H1 (cell line): ENCODE measurements around the gene KATNAL2. TPM values are rescaled to one million over a fixed set of nuclear protein-coding genes. Genes with fewer than 3 reads are reported as not detected.

Experiments
- CTCF ChIA-PET: fragments of 300-600 bp; sonication (Branson Sonifier 250); formaldehyde crosslinking; loops from one replicate; lab custom pipeline; 2021; ENCODE audit not compliant: partially characterized antibody; lab: Charles Lee
- POLR2A ChIA-PET: fragments of 300-600 bp; sonication (Branson Sonifier 250); formaldehyde crosslinking; loops from one replicate; lab custom pipeline; 2021; ENCODE audit warnings: inconsistent platforms; ENCODE audit not compliant: partially characterized antibody; lab: Charles Lee
- DNase-seq, 2 experiments: peaks; one replicate each; pipeline versions ENCODE4 v3.0.0 to v3.0.0-alpha.2; 2010 to 2022; ENCODE audit warnings: low spot score in 2 of 2, low read depth in 1 of 2, mixed read lengths in 1 of 2
- FAIRE-seq: peaks from 2 replicates; lab custom pipeline; 2011; peaks lifted over from hg19 to GRCh38; lab: Jason Lieb, UNC
- H2AFZ ChIP-seq: 2 replicates; pipeline ENCODE4 v1.8.1; 2012; ENCODE audit warnings: low read length, inconsistent platforms
- H2AK5ac ChIP-seq: 2 replicates; pipeline ENCODE4 v1.6.1; 2013; ENCODE audit warnings: low read depth, low read length
- H2BK120ac ChIP-seq: replicated peaks from 2 replicates; pipeline ENCODE3; 2013; ENCODE audit warnings: low read depth, low read length, inconsistent platforms
- H2BK12ac ChIP-seq: 2 replicates; pipeline ENCODE4 v1.6.1; 2013; ENCODE audit warnings: low read depth, low read length
- H2BK15ac ChIP-seq: 2 replicates; pipeline ENCODE4 v1.6.1; 2013; ENCODE audit warnings: low read length
- H2BK20ac ChIP-seq: 2 replicates; pipeline ENCODE4 v1.6.1; 2013; ENCODE audit warnings: low read length
- H2BK5ac ChIP-seq: 2 replicates; pipeline ENCODE4 v1.6.1; 2013; ENCODE audit warnings: low read depth, low read length
- H3K14ac ChIP-seq: 2 replicates; pipeline ENCODE4 v1.6.1; 2013; ENCODE audit warnings: inconsistent platforms; ENCODE audit not compliant: insufficient read length
- H3K18ac ChIP-seq: 2 replicates; pipeline ENCODE4 v1.6.1; 2013; ENCODE audit warnings: low read length; ENCODE audit errors: extremely low read depth
- H3K23ac ChIP-seq: 2 replicates; pipeline ENCODE4 v1.6.1; 2013; ENCODE audit warnings: inconsistent platforms; ENCODE audit not compliant: insufficient read length
- H3K23me2 ChIP-seq: 2 replicates; pipeline ENCODE4 v1.6.1; 2013; ENCODE audit warnings: low read depth, low read length
- H3K27ac ChIP-seq: 2 replicates; pipeline ENCODE4 v1.6.1; 2011; ENCODE audit warnings: low read depth, low read length, inconsistent platforms
- H3K27me3 ChIP-seq, 4 experiments: replicated peaks in 1 of 4; 1 replicate in 1 of 4; 2 replicates in 3 of 4; pipeline versions ENCODE4 v1.6.1 to v1.8.1; 2011 to 2013; ENCODE audit warnings: low read length in 3 of 4, mild to moderate bottlenecking in 3 of 4, inconsistent platforms in 2 of 4, mixed read lengths in 2 of 4, moderate library complexity in 1 of 4; ENCODE audit not compliant: control insufficient read depth in 3 of 4, insufficient read depth in 3 of 4; ENCODE audit errors: extremely low read depth in 1 of 4
- H3K36me3 ChIP-seq, 4 experiments: 2 replicates each; pipeline versions ENCODE4 v1.6.1 to v1.8.1; 2011 to 2013; ENCODE audit warnings: mild to moderate bottlenecking in 4 of 4, low read length in 3 of 4, moderate library complexity in 2 of 4, control low read depth in 1 of 4, inconsistent platforms in 1 of 4; ENCODE audit not compliant: insufficient read depth in 4 of 4, control insufficient read depth in 2 of 4
- H3K4ac ChIP-seq: replicated peaks from 2 replicates; pipeline ENCODE3; 2013; ENCODE audit warnings: low read length, low read depth, mixed read lengths, inconsistent platforms; ENCODE audit not compliant: insufficient read length
- H3K4me1 ChIP-seq, 4 experiments: replicated peaks in 1 of 4; 1 replicate in 1 of 4; 2 replicates in 3 of 4; pipeline versions ENCODE4 v1.6.1 to v1.8.1; 2011 to 2013; ENCODE audit warnings: low read length in 3 of 4, inconsistent platforms in 2 of 4, mixed read lengths in 1 of 4; ENCODE audit not compliant: insufficient read depth in 4 of 4, control insufficient read depth in 3 of 4
- H3K4me2 ChIP-seq, 2 experiments: 2 replicates each; pipeline versions ENCODE4 v1.6.1 to v1.8.1; 2011 to 2013; ENCODE audit warnings: low read depth in 2 of 2, low read length in 2 of 2, control low read depth in 1 of 2, inconsistent platforms in 1 of 2, mild to moderate bottlenecking in 1 of 2; ENCODE audit not compliant: insufficient read depth in 1 of 2
- H3K4me3 ChIP-seq, 4 experiments: fragments of 200-600, 300-600 bp in 1 of 4; sonication (generic), shearing (Covaris generic), sonication (Bioruptor Twin) in 1 of 4; 2 replicates each; pipeline versions ENCODE4 v1.5.1 to v1.8.1; 2011 to 2016; ENCODE audit warnings: low read length in 4 of 4, low read depth in 3 of 4, control low read depth in 2 of 4, inconsistent platforms in 2 of 4, mild to moderate bottlenecking in 2 of 4, mixed read lengths in 1 of 4, moderate library complexity in 1 of 4; ENCODE audit not compliant: insufficient read depth in 2 of 4; ENCODE audit errors: extremely low read depth in 1 of 4
- H3K56ac ChIP-seq: replicated peaks from 2 replicates; pipeline ENCODE3; 2013; ENCODE audit warnings: low read depth, mild to moderate bottlenecking, mixed read lengths, low read length, inconsistent platforms; ENCODE audit not compliant: insufficient read length
- H3K79me1 ChIP-seq: 2 replicates; pipeline ENCODE4 v1.6.1; 2013; ENCODE audit warnings: low read depth, low read length, control low read depth
- H3K79me2 ChIP-seq, 2 experiments: 2 replicates each; pipeline versions ENCODE4 v1.6.1 to v1.8.1; 2012 to 2013; ENCODE audit warnings: low read length in 2 of 2, mild to moderate bottlenecking in 2 of 2, inconsistent platforms in 1 of 2; ENCODE audit not compliant: insufficient read depth in 2 of 2, control insufficient read depth in 1 of 2
- H3K9ac ChIP-seq, 4 experiments: replicated peaks in 1 of 4; 1 replicate in 1 of 4; 2 replicates in 3 of 4; pipeline versions ENCODE4 v1.6.1 to v1.8.1; 2011 to 2013; ENCODE audit warnings: low read depth in 3 of 4, low read length in 3 of 4, control low read depth in 2 of 4, mild to moderate bottlenecking in 2 of 4, moderate library complexity in 2 of 4, inconsistent platforms in 1 of 4; ENCODE audit errors: extremely low read depth in 1 of 4
- H3K9me3 ChIP-seq, 2 experiments: 2 replicates each; pipeline versions ENCODE4 v1.6.1 to v1.8.1; 2012 to 2013; ENCODE audit warnings: mild to moderate bottlenecking in 2 of 2, moderate library complexity in 2 of 2, control low read depth in 1 of 2, inconsistent platforms in 1 of 2, low read depth in 1 of 2, low read length in 1 of 2, mixed read lengths in 1 of 2; ENCODE audit not compliant: insufficient read depth in 2 of 2
- H4K20me1 ChIP-seq, 2 experiments: replicated peaks in 1 of 2; 2 replicates each; pipeline versions ENCODE3 to v1.8.1; 2011 to 2013; ENCODE audit warnings: inconsistent platforms in 2 of 2, low read length in 2 of 2, mild to moderate bottlenecking in 1 of 2; ENCODE audit not compliant: insufficient read depth in 2 of 2, control insufficient read depth in 1 of 2
- H4K5ac ChIP-seq: 2 replicates; pipeline ENCODE4 v1.6.1; 2013; ENCODE audit warnings: low read length, low read depth, mixed read lengths, inconsistent platforms; ENCODE audit not compliant: insufficient read length
- H4K8ac ChIP-seq: 2 replicates; pipeline ENCODE4 v1.8.0; 2013; ENCODE audit warnings: mild to moderate bottlenecking, moderate library complexity, low read length, inconsistent platforms; ENCODE audit not compliant: insufficient read depth; ENCODE audit errors: extremely low read depth
- H4K91ac ChIP-seq: replicated peaks from 2 replicates; pipeline ENCODE3; 2013; ENCODE audit warnings: low read length, mixed read lengths, inconsistent platforms; ENCODE audit not compliant: insufficient read length
- HDAC6 ChIP-seq: IDR thresholded peaks from one replicate; pipeline ENCODE4 v1.7.1; 2012; ENCODE audit warnings: low read depth, mild to moderate bottlenecking, inconsistent platforms, low read length, moderate library complexity
- POLR2A ChIP-seq, 2 experiments: IDR thresholded peaks; 1 replicate in 1 of 2; 2 replicates in 1 of 2; pipeline ENCODE4 v1.6.1; 2011; ENCODE audit warnings: low read depth in 2 of 2, low read length in 2 of 2, mild to moderate bottlenecking in 2 of 2; ENCODE audit errors: control extremely low read depth in 1 of 2
- SAP30 ChIP-seq: fragments of 300-600 bp; sonication (generic); IDR thresholded peaks from 2 replicates; pipeline ENCODE4 v1.7.1; 2012; ENCODE audit warnings: low read length, moderate library complexity, mild to moderate bottlenecking, inconsistent platforms; ENCODE audit not compliant: insufficient read depth, insufficient replicate concordance
- TAF1 ChIP-seq: IDR thresholded peaks from 2 replicates; pipeline ENCODE4 v1.6.1; 2011; ENCODE audit warnings: mild to moderate bottlenecking, low read depth, low read length
- WGBS, 2 experiments: shearing (Covaris generic) in 1 of 2; methylation state at CpG; one replicate each; pipeline versions ENCODE4 v1.1.6 to v1.1.7; 2013 to 2015; ENCODE audit warnings: low lambda C conversion rate in 2 of 2, mixed read lengths in 2 of 2, inconsistent platforms in 1 of 2, low coverage in 1 of 2, missing lambda C conversion rate in 1 of 2; ENCODE audit not compliant: insufficient replicate concordance in 2 of 2, insufficient coverage in 1 of 2, insufficient read length in 1 of 2; ENCODE audit errors: extremely low coverage in 1 of 2, missing lambda C conversion rate in 1 of 2; 5-methylcytosine and 5-hydroxymethylcytosine counted together
- polyA plus RNA-seq, 7 experiments: library from polyadenylated mRNA; depleted of rRNA in 3 of 7; stranded (reverse) in 5 of 7; unstranded in 2 of 7; fragments of >200 nt in 5 of 7; fragments of 200-250 nt in 2 of 7; gene quantifications; 1 replicate in 5 of 7; 2 replicates in 1 of 7; 4 replicates in 1 of 7; pipeline versions ENCODE4 v1.2.1 to v1.2.3, GENCODE V29; 2011 to 2013; ENCODE audit warnings: missing spikeins in 2 of 7, mixed read lengths in 2 of 7
- total RNA-seq: library from RNA; stranded (reverse); fragmentation: NEBNext Ultra II Directional; extraction: Animal tissue kit (Norgen Biotek cat#: 25700); gene quantifications from 2 replicates; pipeline ENCODE4 v1.2.1, GENCODE V29; 2021

The KATNAL2 gene
- total and polyA plus RNA-seq, 2 of the 8 experiments (the other 6 are each of a cell fraction or from before 2014, with no cell fraction given), result 10.0 to 15.2 TPM

- Histone ChIP-seq H3K79me1 (no peaks in the 10 kb centered on the region), H4K5ac (no peak overlapping the region), H3K9ac (no peak overlapping the region), H2BK5ac (no peak overlapping the region), H3K4me3 (no peak overlapping the region), H3K18ac (no peak overlapping the region), H4K91ac (no peak overlapping the region), H2BK20ac (no peak overlapping the region), H4K8ac (no peak overlapping the region), H3K23me2 (no peaks in the 10 kb centered on the region), H2AK5ac (no peak overlapping the region), H3K4me2 (no peak overlapping the region), H2BK120ac (no peak overlapping the region), H2BK15ac (no peak overlapping the region), H3K27ac (no peak overlapping the region), H2BK12ac (no peak overlapping the region), H3K4me1 (no peaks in the 10 kb centered on the region), H4K20me1 (no peaks in the 10 kb centered on the region), H3K23ac (no peak overlapping the region), H3K9me3 (no peaks in the 10 kb centered on the region), H3K36me3 (no peaks in the 10 kb centered on the region), H3K27me3 (no peaks in the 10 kb centered on the region), H2AFZ (no peak overlapping the region), H3K4ac (no peak overlapping the region), H3K14ac (no peak overlapping the region), H3K56ac (no peak overlapping the region), H3K79me2 (no peaks in the 10 kb centered on the region)
- DNase-seq, result no peak
- no peak for FAIRE-seq
- WGBS, 2 experiments, result 96% methylated on average over 5 of the region's 6 CpGs; no CpG with 5 or more reads in 1 of the 2 experiments
- TF ChIP-seq SAP30 (no peak), TAF1 (no peak), POLR2A (IDR thresholded peaks at IDR 0.05; ENCODE audit: control extremely low read depth in 1 of 2, low read depth in 2 of 2, low read length in 2 of 2) (no peak), HDAC6 (no peak)
- ChIA-PET POLR2A (no interaction called here), CTCF (interaction anchor here (0.6 to 1.9 kb wide), 3 partner anchors 10 to 115 kb away, joined by 3 to 5 read pairs (median 4); no protein-coding TSS in a partner anchor)
Measured at GRCh38 chr18:47040982-47041381, 123.6 kb downstream of the KATNAL2 start.
